IMR-90 (cell line): Measurements from ENCODE around the gene SBNO1. TPM values are rescaled to one million over a fixed set of nuclear protein-coding genes. Genes with fewer than 3 reads are reported as not detected.
A peak's percentile ranks its signal among the peaks of the same experiment; 100 is the strongest.

Experiments
- ATAC-seq: fragments of 200-7000 bp; cut with Tn5 transposase; 2 replicates; pipeline ENCODE4 v1.9.1; 2020; ENCODE audit warnings: low read depth, mild to moderate bottlenecking, moderate library complexity
- BruUV-seq: library from RNA; stranded (reverse); fragments of 400-500 nt; replicated peaks from 2 replicates; lab custom pipeline; 2021; lab: Mats Ljungman, UMichigan
- CTCF ChIA-PET: fragments of 300-600 bp; formaldehyde crosslinking; extraction: SDS; loops from one replicate; lab custom pipeline; 2021; ENCODE audit warnings: antibody characterized with exemption; lab: Yijun Ruan, JAX
- POLR2A ChIA-PET: fragments of 300-600 bp; sonication (Branson Sonifier 250); formaldehyde crosslinking; loops from one replicate; lab custom pipeline; 2022; ENCODE audit warnings: antibody characterized with exemption; ENCODE audit not compliant: unreplicated experiment; lab: Charles Lee
- DNase-seq: peaks from one replicate; pipeline ENCODE4 v3.0.0; 2013
- H2AFZ ChIP-seq: replicated peaks from 2 replicates; pipeline ENCODE3; 2013; ENCODE audit warnings: low read length, mild to moderate bottlenecking; ENCODE audit not compliant: poor library complexity
- H2AK5ac ChIP-seq: 2 replicates; pipeline ENCODE4 v1.6.1; 2013; ENCODE audit warnings: low read depth, low read length, inconsistent platforms
- H2AK9ac ChIP-seq: replicated peaks from 2 replicates; pipeline ENCODE3; 2013; ENCODE audit warnings: mild to moderate bottlenecking, low read depth, low read length, moderate library complexity; ENCODE audit not compliant: poor library complexity
- H2BK120ac ChIP-seq: 2 replicates; pipeline ENCODE4 v1.6.1; 2013; ENCODE audit warnings: low read depth, low read length, inconsistent platforms
- H2BK15ac ChIP-seq: 3 replicates; pipeline ENCODE4 v1.6.1; 2013; ENCODE audit warnings: low read depth, low read length, inconsistent platforms
- H2BK20ac ChIP-seq: 2 replicates; pipeline ENCODE4 v1.6.1; 2013; ENCODE audit warnings: low read depth, mild to moderate bottlenecking, inconsistent platforms, low read length, moderate library complexity
- H2BK5ac ChIP-seq: 2 replicates; pipeline ENCODE4 v1.6.1; 2013; ENCODE audit warnings: mild to moderate bottlenecking, low read depth, low read length, inconsistent platforms; ENCODE audit not compliant: poor library complexity, severe bottlenecking
- H3K14ac ChIP-seq: replicated peaks from 2 replicates; pipeline ENCODE4 v1.6.1; 2013; ENCODE audit warnings: low read depth, low read length, inconsistent platforms
- H3K18ac ChIP-seq: 2 replicates; pipeline ENCODE4 v1.6.1; 2013; ENCODE audit warnings: low read depth, low read length, control low read depth
- H3K23ac ChIP-seq: 2 replicates; pipeline ENCODE4 v1.6.1; 2013; ENCODE audit warnings: low read depth, low read length, inconsistent platforms
- H3K27ac ChIP-seq: 2 replicates; pipeline ENCODE4 v1.5.1; 2013; ENCODE audit warnings: mild to moderate bottlenecking, control low read depth, low read length; ENCODE audit not compliant: insufficient read depth
- H3K27me3 ChIP-seq: 2 replicates; pipeline ENCODE4 v1.6.1; 2013; ENCODE audit warnings: low read length; ENCODE audit not compliant: control insufficient read depth, insufficient read depth
- H3K36me3 ChIP-seq: 2 replicates; pipeline ENCODE4 v1.6.1; 2013; ENCODE audit warnings: low read length, mixed read lengths; ENCODE audit not compliant: control insufficient read depth, insufficient read depth
- H3K4ac ChIP-seq: 2 replicates; pipeline ENCODE4 v1.6.1; 2013; ENCODE audit warnings: low read depth, low read length, inconsistent platforms
- H3K4me1 ChIP-seq: 2 replicates; pipeline ENCODE4 v1.6.1; 2013; ENCODE audit warnings: low read length, mixed read lengths; ENCODE audit not compliant: control insufficient read depth, insufficient read depth
- H3K4me2 ChIP-seq: 2 replicates; pipeline ENCODE4 v1.6.1; 2013; ENCODE audit warnings: low read depth, mild to moderate bottlenecking, control low read depth, low read length, moderate library complexity
- H3K4me3 ChIP-seq: 2 replicates; pipeline ENCODE4 v1.5.1; 2013; ENCODE audit warnings: low read depth, mild to moderate bottlenecking, control low read depth, low read length, moderate library complexity; ENCODE audit not compliant: insufficient read depth
- H3K56ac ChIP-seq: 2 replicates; pipeline ENCODE4 v1.6.1; 2013; ENCODE audit warnings: low read length, inconsistent platforms; ENCODE audit not compliant: insufficient read depth; ENCODE audit errors: extremely low read depth
- H3K79me1 ChIP-seq, 2 experiments: 2 replicates each; pipeline ENCODE4 v1.6.1; 2013; ENCODE audit warnings: low read length in 2 of 2, inconsistent platforms in 1 of 2, low read depth in 1 of 2
- H3K9ac ChIP-seq: 2 replicates; pipeline ENCODE4 v1.6.1; 2013; ENCODE audit warnings: low read depth, low read length, control low read depth
- H3K9me1 ChIP-seq: 2 replicates; pipeline ENCODE4 v1.6.1; 2013; ENCODE audit warnings: low read length, inconsistent platforms; ENCODE audit not compliant: insufficient read depth
- H3K9me3 ChIP-seq: 2 replicates; pipeline ENCODE4 v1.6.1; 2013; ENCODE audit warnings: low read length; ENCODE audit not compliant: control insufficient read depth, insufficient read depth
- H4K20me1 ChIP-seq: 2 replicates; pipeline ENCODE4 v1.6.1; 2013; ENCODE audit warnings: low read length, inconsistent platforms; ENCODE audit not compliant: insufficient read depth
- H4K5ac ChIP-seq: 2 replicates; pipeline ENCODE4 v1.6.1; 2013; ENCODE audit warnings: mild to moderate bottlenecking, low read depth, low read length, control low read depth
- H4K8ac ChIP-seq, 2 experiments: 2 replicates each; pipeline ENCODE4 v1.6.1; 2013; ENCODE audit warnings: low read depth in 2 of 2, low read length in 2 of 2, control low read depth in 1 of 2, inconsistent platforms in 1 of 2
- H4K91ac ChIP-seq: 2 replicates; pipeline ENCODE4 v1.6.1; 2013; ENCODE audit warnings: low read depth, low read length, inconsistent platforms; ENCODE audit not compliant: insufficient read depth
- BHLHE40 ChIP-seq: fragments of 150-350 bp; IDR thresholded peaks from 2 replicates; pipeline ENCODE4 v1.6.1; 2016; ENCODE audit warnings: mild to moderate bottlenecking, low read depth, low read length
- CTCF ChIP-seq: conservative IDR thresholded peaks from 2 replicates; pipeline ENCODE4 v1.5.1; 2012; ENCODE audit warnings: mild to moderate bottlenecking, low read depth, low read length, improper control_type of control experiment
- MAZ ChIP-seq: IDR thresholded peaks from 2 replicates; pipeline ENCODE4 v1.6.1; 2012; ENCODE audit warnings: low read depth, mild to moderate bottlenecking, low read length, improper control_type of control experiment, moderate library complexity, borderline replicate concordance
- NFE2L2 ChIP-seq: fragments of 150-350 bp; IDR thresholded peaks from 2 replicates; pipeline ENCODE4 v1.6.1; 2016; ENCODE audit warnings: low read depth, mild to moderate bottlenecking, low read length
- POLR2A ChIP-seq: IDR thresholded peaks from 2 replicates; pipeline ENCODE4 v1.6.1; 2012; ENCODE audit warnings: mild to moderate bottlenecking, low read depth, low read length
- RAD21 ChIP-seq: IDR thresholded peaks from 2 replicates; pipeline ENCODE4 v1.6.1; 2012; ENCODE audit warnings: low read length, improper control_type of control experiment
- RCOR1 ChIP-seq: IDR thresholded peaks from 2 replicates; pipeline ENCODE4 v1.6.1; 2012; ENCODE audit warnings: mild to moderate bottlenecking, low read length, improper control_type of control experiment; ENCODE audit not compliant: insufficient replicate concordance
- SMC3 ChIP-seq: fragments of 150-350 bp; IDR thresholded peaks from 2 replicates; pipeline ENCODE4 v1.6.1; 2016; ENCODE audit warnings: low read depth, mild to moderate bottlenecking, antibody characterized with exemption, low read length, moderate library complexity
- WGBS, 2 experiments: methylation state at CpG; one replicate each; pipeline versions ENCODE4 v1.1.5 to v1.1.7; 2013; ENCODE audit warnings: missing lambda C conversion rate in 2 of 2; ENCODE audit not compliant: insufficient read length in 1 of 2; ENCODE audit errors: extremely low coverage in 2 of 2; 5-methylcytosine and 5-hydroxymethylcytosine counted together
- dilution Hi-C: fragments of 300-500 bp; cut with HindIII; formaldehyde crosslinking; loops from one replicate; pipeline ENCODE4 v1.14.3; 2018; ENCODE audit warnings: low sequenced_read_pairs; ENCODE audit not compliant: unreplicated experiment
- in situ Hi-C: fragments of 300-500 bp; cut with MboI; formaldehyde crosslinking; loops from 3 replicates; pipeline ENCODE4 v1.14.3; 2019; ENCODE audit warnings: low sequenced_read_pairs, inconsistent platforms, mixed read lengths
- intact Hi-C: fragments of 100-400 bp; cut with micrococcal nuclease; formaldehyde crosslinking; loops from 2 replicates; pipeline ENCODE4 v1.10.0; 2022
- polyA plus RNA-seq, 3 experiments: library from polyadenylated mRNA; depleted of rRNA; stranded (reverse); fragments of >200 nt; gene quantifications; 2 replicates each; pipeline ENCODE4 v1.2.3, GENCODE V29; 2012; ENCODE audit warnings: low replicate concordance in 1 of 3
- total RNA-seq: library from RNA; depleted of rRNA; stranded (reverse); fragments of >200 nt; gene quantifications from 2 replicates; pipeline ENCODE4 v1.2.3, GENCODE V29; 2012
- TF ChIP-seq, protein P1 (sequence below): fragments of 150-350 bp; IDR thresholded peaks from 2 replicates; pipeline ENCODE4 v1.6.1; 2016; ENCODE audit warnings: low read depth, mild to moderate bottlenecking, low read length, moderate library complexity, borderline replicate concordance

The SBNO1 gene
- total and polyA plus RNA-seq, 2 of the 4 experiments (the other 2 are of a cell fraction): 5.3 to 24.9 TPM

DNA sequence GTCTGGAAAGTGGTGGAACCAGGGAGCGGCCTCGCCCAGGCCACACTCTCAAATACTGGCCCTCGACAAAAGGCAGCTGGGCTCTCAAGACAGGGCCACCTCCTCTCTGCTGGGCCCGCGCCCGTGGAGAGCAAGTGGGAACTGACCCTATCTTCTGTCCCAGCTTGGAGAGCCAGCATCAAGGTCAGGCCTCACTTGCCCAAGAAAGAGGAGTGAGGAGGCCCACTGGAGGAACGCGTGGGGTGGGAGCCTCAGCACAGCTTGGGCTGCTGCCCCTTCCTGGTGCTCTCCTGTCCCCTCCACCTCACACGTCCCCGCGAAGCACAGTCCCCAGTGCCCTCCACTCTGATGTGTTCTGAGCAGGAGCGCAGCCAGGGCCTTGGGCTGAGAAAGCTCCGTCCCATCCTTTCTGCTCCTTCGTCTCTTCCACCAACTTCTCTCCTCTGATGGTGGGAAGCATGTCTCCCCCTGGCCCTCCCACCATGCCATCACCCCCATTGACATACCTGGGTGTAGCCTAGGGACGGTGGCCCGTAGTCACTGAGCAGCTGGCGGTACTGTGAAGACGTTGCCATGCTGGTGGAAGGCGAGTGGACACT lies 97.9 kb downstream of the SBNO1 start:
- Histone ChIP-seq H3K14ac (no peak overlapping the region), H4K91ac (no peak overlapping the region), H3K4me2 (no peak overlapping the region), H2BK120ac (no peak overlapping the region), H3K18ac (no peak overlapping the region), H4K8ac (no peak overlapping the region), H4K5ac (no peak overlapping the region), H3K56ac (no peak overlapping the region), H3K36me3 (peaks cover 45% of the 10 kb centered on the region), H3K79me1 (peaks cover 18 to 55% of the 10 kb centered on the region in 2 experiments; a peak in 2 of 4 replicates), H2AK5ac (no peak overlapping the region), H3K23ac (no peak overlapping the region), H2BK5ac (no peak overlapping the region), H3K9ac (no peak overlapping the region), H3K9me1 (peaks cover 18% of the 10 kb centered on the region), H2BK20ac (no peak overlapping the region), H2AFZ (no peak overlapping the region), H2BK15ac (no peak overlapping the region), H4K20me1 (peaks cover 65% of the 10 kb centered on the region), H3K27ac (no peak overlapping the region), H2AK9ac (peak overlapping the region; percentile 35), H3K4me3 (no peak overlapping the region), H3K4ac (no peak overlapping the region), H3K27me3 (no peaks in the 10 kb centered on the region), H3K9me3 (no peaks in the 10 kb centered on the region), H3K4me1 (peaks cover 13% of the 10 kb centered on the region)
- DNase-seq (no peak), ATAC-seq (no peak)
- CTCF ChIA-PET: interaction anchor here (0.6 kb wide), 1 partner anchor 29 kb away, joined by 3 read pairs; no protein-coding TSS in a partner anchor
- POLR2A ChIA-PET: no interaction called here
- dilution Hi-C loops: no loop called here
- intact Hi-C loops: no loop called here
- TF ChIP-seq MAZ (no peak), NFE2L2 (no peak), POLR2A (no peak), RAD21 (no peak), SMC3 (no peak), BHLHE40 (no peak), RCOR1 (no peak), CTCF (no peak)
- TF ChIP-seq, protein P1, sequence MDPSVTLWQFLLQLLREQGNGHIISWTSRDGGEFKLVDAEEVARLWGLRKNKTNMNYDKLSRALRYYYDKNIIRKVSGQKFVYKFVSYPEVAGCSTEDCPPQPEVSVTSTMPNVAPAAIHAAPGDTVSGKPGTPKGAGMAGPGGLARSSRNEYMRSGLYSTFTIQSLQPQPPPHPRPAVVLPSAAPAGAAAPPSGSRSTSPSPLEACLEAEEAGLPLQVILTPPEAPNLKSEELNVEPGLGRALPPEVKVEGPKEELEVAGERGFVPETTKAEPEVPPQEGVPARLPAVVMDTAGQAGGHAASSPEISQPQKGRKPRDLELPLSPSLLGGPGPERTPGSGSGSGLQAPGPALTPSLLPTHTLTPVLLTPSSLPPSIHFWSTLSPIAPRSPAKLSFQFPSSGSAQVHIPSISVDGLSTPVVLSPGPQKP: no peak
- BruUV-seq: no TSS peak
- in situ Hi-C loops: no loop called here
- WGBS, 2 experiments: 93% methylated on average over 3 of the region's 19 CpGs; no CpG with 5 or more reads in 1 of the 2 experiments
